Stimulated activated CD4-positive, alpha-beta T cell treated with anti-CD3 and anti-CD28 coated beads, Interleukin-2, amount 100 ng/mL, for 4 hours (primary cell): ENCODE measurements around the gene HOXB5.

Experiments
- DNase-seq: peaks from one replicate; pipeline ENCODE4 v3.0.0-alpha.2; 2020; ENCODE audit warnings: low read depth

The HOXB5 gene

GRCh38 chr17:48601539-48602425, 8.2 kb upstream of the HOXB5 start:
- DNase-seq, result no peak

DNA sequence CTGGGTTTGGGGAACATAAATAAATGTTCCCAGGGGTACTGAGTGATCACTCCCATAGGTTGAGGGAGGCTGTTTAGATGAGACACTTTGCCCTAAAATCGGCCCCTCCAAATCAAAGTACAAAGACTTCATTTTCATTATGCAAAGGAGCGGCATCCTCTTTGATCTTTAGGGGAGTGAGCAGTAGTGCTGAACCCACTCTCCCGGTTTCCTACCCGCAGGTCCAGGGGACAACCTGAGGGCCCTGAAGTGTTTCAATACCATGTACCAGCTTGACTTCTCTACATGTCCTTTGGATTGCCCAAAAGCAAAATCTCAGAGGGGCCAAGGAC, 7.6 kb upstream of the HOXB5 start:
- no peak for DNase-seq

- DNase-seq, result no peak
Observed at GRCh38 chr17:48600244-48601098, 6.9 kb upstream of the HOXB5 start.

DNA sequence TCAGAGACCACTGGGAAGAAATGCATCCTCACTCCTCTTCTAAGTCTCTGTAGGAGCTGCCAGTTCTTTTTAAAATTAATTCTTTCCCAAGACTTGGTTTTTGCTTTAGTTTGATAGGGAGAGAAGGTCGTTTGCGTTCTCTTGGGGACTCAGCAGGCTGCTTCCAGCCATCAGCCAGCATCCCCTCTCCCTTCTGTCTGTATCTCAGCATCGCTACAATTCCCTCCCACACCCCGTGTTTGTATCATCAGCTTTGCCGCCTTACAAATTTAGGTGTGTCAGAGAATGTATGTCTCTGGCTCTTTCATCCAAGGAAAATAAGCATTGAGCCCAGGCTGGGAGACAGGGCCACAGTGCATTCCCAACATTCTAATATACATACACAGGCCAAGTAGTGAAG, 5.8 kb upstream of the HOXB5 start:
- no peak for DNase-seq

DNA sequence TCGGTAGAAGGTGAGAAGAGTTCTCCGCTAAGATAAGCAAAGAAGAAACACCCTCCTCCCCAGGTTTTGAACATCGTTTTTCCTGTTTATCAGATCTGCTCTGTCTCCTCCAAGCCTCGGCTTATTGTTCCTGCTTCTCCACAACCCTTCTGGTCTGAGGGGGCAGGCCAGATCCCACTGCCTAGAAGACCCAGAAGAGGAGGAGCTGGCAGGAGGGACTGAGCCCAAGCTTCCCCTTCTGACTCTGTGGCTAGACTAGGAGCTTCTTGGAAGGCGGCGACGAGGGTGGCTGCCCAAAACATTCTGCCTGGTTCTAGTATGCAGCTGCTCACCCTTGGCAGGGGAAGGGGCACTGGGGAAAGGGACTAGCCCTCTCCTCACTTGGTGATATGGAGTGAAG, 5.2 kb upstream of the HOXB5 start:
- no peak for DNase-seq

- no peak for DNase-seq
Observed at GRCh38 chr17:48597778-48598631, 4.4 kb upstream of the HOXB5 start.

- DNase-seq, result no peak
Observed at GRCh38 chr17:48597528-48597777, 3.9 kb upstream of the HOXB5 start.

GRCh38 chr17:48596735-48597527, 3.4 kb upstream of the HOXB5 start:
- no peak for DNase-seq

DNA sequence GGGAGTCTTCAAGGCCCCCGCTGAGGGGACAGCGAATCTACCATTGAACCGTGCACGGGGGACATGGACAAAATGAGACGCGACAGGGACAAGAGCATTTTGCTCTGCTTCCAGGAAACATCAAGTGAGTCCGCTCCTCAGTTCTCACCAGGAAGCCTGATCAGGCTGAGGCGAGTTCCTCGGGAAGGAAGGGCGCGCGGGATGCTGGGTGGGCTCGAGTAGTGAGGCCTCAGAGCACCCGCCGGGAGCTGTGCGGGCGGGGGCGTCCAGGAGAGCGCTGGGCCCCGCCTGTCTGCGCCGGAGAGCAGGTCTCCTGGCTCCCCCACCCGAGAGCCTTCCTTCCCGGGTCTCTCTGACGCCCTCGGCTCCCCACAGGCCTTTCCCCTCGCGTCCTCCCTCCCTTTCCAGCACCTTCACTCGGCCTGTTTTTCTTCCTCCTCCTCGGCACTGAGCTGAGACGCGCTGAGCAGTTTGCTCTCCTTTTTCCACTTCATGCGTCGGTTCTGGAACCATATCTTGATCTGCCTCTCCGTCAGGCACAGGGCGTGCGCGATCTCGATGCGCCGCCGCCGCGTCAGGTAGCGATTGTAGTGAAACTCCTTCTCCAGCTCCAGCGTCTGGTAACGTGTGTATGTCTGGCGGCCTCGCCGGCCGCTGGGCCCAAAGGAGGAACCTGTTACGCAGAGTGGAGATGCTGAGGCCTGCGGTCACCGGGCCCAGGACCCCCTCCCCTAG, 2.6 kb upstream of the HOXB5 start:
- no peak for DNase-seq

DNA sequence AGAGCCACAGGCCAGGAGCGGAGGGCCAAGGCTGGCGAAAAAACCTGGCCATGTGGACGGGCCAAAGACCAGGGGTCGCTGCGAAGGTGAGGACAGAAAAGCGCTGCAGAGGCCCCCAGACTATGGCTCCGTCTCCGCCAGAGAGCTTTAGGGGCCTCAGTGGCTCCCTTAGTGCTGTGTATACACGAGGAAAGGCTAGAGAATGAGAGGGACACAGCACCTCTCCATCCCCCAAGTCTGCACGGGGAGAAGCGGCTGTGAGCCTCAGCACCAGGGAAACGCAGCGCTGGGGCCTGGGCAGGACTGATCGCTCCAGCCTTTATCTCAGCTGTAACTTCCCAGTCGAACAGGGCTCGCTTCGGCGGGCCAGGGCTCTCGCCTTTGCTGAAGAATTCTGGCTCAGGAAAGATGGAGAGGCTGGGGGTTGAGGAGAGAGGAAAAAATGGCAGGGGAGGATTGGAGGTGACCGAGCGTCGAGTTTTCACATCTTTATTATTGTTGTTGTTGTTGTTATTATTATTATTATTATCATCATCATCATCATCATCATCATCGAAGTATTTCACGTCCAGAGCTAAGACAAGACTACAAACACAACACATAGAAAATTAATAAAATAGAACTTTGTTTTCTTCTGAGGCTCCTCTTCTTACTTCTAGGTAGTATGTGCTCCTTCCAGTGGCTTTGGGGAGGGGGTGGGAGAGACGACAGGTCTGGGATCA, 1.9 kb upstream of the HOXB5 start:
- DNase-seq, result no peak

DNA sequence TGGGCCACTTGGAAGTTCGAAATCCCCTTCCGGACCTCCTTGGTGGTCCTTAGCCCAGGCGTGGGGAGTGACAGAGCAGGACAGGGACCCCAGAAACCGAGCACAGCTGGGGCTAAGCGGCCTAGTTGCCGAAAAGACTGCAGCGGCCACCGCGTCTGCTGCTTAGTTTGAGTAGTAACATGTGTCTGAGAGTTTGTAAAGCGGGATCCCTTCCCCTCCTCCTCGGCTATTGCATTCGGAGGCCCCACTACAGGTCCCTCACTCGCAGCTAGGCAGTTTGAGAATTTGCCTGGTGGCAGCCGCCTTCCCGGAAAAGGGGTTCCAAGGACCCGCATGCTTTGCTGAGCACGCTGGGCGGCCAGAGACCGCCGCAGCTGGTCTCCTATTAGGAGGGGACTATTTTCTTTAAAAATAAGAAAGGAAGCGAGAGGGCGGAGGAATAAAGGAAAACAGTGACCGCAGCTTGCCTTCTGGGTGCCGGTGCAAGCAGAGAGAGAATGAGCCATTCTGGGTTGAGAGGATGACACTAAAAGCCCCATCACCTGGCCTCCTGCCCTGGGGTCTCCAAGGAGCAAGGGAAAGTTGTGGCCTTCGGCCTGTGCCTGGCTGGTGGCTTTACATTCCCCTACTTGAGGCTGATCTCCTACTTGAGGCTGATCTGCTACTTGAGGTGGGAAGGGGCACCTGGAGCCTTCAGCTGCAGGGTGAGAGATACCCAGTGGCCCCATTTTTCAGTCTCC, 1.1 kb upstream of the HOXB5 start:
- DNase-seq, result no peak

DNA sequence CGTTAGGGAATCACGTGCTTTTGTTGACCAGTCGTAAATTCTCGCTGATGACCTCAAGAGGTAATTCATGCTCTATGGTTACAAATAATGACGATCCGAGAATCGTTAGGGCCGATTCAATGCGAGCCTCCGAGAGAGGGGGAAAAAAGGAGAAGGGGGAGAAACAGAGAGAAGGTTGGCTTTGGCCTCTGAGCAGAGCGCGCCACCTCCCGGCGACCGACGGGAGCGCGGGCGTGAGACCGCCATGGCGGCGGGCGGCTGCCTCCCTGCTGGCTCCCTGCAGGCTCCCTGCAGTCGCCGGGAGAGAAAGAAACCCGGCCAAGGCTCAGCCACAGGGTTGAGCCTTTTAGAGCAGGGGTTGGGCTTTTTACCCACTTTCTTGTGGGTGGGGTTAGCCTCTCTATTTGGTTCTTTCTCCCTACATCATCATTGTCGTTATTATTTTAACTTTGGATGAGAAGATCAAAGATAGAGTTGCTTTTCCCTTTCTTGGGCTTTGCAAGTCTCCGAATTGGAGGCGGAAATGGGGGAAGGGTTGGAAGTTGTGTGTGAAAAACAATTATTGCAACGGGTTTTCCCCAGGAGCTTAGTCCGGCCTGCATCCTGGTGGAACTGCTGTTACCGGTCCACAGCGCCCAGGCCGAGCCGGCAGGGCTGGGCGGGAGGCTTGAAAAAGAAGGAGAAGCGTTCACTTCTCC, 410 bp upstream of the HOXB5 start:
- peak; percentile 67 for DNase-seq

DNA sequence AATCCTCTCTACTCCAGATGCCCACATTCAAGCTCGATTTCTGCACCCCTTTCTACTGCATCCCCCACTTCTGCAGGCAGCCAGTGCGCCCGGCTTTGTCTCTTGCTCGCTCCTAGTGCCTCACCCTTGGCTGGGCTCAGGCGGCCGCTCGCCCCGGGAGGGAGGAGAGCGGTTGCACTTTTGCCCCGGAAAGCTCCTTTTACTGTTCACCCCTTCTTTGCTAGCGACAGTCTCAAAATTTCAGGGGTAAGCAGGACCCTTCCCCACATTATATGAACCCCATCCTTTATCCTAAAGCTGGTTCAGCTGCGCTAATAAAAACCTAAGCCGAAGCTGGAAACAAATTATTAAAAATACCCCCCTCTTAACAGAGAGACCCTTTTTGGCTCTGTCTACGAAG, 1.0 kb downstream of the HOXB5 start:
- DNase-seq, result no peak

DNA sequence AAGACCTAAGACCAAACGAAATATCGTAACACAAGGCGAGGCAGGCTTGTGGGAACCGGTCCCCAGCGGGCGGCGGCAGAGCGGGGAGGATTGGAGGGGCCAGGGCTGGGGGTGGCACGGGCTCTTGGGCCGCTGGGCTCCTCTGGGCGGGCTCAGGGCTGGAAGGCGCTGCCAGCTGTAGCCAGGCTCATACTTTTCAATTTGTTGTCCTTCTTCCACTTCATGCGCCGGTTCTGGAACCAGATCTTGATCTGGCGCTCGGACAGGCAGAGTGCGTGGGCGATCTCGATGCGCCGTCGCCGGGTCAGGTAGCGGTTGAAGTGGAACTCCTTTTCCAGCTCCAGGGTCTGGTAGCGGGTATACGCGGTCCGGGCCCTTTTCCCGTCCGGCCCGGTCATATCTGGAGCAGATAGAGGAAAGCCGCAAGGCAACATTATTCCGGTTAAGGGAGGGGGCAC, 1.5 kb downstream of the HOXB5 start:
- DNase-seq, result no peak

GRCh38 chr17:48591255-48592056, 2.1 kb downstream of the HOXB5 start:
- no peak for DNase-seq

DNA sequence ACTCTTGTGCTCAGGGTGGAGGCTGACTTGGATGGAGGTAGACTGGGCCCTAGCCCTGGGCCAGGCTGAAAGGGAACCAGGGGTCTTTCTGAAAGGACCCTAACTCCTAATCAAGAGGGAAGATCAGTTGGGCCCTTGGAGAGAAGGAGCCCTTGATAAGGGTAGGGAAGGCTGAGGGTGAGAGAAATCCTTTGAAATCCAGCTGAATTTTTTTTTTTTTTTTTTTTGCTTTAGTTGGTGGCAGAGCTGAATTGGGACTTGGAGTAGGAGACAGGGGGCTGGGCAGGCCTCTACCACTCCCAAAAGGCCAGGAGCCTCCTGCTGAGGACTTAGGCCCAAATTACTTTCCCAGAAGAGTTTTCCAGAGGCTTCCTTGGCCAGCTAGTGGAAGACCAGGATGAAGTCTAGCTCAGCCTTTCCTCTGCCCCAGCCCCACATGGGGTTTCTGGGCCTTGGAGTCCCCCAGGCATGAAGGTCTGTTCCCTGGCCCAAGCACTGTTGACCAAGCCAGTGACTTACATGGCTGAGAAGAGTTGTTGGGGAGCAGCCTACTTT, 2.9 kb downstream of the HOXB5 start:
- DNase-seq, result no peak

GRCh38 chr17:48589831-48590606, 3.6 kb downstream of the HOXB5 start, which contains the start of gene HOXB3:
Gene HOXB3 (minus strand): TSS chr17:48590241. CDS start chr17:48552474, 37,767 bp downstream.
- no peak for DNase-seq
